Subcutaneous adipose tissue (tissue), 4 donors: Measurements from ENCODE around the gene XIAP. TPM values are rescaled to one million over a fixed set of nuclear protein-coding genes. Genes with fewer than 3 reads are reported as not detected.

ENCODE experiments used
- total RNA-seq, 4 donors: library from RNA; depleted of rRNA; stranded (reverse); fragments of >200 nt; gene quantifications; one replicate each; pipeline ENCODE4 v1.1.0, GENCODE V29; 2016
- TF ChIP-seq, protein P1 (sequence below): fragments of 450-650 bp; IDR thresholded peaks from one replicate; pipeline ENCODE4 v1.5.1; 2016; ENCODE audit warnings: low read depth, mild to moderate bottlenecking, control low read depth, antibody characterized with exemption, moderate library complexity

The XIAP gene
- 10 to 100 TPM; 31.1 to 67.3 (median 32.9) TPM for total RNA-seq

DNA sequence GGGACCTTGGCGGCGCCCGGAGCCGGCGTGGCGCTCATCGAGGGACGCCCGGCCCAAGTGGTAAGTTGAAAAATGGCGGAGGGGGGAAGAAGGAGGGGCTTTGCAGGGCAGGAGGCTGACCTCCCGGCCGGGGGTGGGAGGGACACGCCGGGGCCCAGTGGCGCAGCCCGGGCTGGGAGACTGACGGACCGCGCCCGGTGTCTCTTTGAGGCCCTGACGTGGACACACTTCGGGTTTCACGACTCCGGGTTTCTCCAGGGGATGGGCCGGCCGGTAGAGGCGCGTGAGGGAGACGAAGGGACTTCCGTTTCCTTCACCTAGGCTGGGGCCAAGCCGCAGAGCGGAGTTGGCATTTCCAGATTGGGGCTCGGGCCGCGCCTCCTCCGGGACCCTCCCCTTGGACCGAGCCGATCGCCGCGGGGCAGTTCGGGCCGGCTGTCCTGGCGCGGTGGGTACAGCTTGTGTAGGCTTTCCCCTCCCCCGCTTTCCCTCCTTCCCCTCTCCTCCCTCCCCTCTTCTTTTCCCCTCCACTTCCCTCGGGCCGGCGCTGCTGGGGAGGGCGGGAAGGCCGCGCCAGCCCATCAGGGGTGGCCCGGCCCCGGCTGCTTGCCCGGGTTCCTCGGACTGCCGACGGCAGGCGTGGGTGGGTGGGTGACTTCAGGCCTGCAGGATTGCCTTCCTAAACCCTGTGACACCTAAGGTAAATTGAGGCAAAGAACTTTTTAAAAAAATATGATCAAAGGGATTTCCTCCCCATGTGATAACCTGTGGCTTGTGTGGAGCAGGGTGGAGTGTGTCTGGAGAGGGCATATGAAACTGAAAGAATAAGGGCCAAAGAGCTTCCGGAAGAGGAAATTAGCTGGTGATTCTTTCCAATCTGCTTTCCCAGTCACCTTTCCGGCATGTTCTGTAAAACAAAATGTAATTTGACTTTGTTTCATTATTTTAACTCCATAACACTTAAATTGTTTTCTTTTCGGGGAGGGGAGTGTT, at the start of gene XIAP:
TSS of gene XIAP (plus strand) at position 208 of the 993 bp plus-strand sequence. CDS start 25,610 bp downstream, outside the sequence.
- TF ChIP-seq, protein P1, sequence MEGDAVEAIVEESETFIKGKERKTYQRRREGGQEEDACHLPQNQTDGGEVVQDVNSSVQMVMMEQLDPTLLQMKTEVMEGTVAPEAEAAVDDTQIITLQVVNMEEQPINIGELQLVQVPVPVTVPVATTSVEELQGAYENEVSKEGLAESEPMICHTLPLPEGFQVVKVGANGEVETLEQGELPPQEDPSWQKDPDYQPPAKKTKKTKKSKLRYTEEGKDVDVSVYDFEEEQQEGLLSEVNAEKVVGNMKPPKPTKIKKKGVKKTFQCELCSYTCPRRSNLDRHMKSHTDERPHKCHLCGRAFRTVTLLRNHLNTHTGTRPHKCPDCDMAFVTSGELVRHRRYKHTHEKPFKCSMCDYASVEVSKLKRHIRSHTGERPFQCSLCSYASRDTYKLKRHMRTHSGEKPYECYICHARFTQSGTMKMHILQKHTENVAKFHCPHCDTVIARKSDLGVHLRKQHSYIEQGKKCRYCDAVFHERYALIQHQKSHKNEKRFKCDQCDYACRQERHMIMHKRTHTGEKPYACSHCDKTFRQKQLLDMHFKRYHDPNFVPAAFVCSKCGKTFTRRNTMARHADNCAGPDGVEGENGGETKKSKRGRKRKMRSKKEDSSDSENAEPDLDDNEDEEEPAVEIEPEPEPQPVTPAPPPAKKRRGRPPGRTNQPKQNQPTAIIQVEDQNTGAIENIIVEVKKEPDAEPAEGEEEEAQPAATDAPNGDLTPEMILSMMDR = no peak

DNA sequence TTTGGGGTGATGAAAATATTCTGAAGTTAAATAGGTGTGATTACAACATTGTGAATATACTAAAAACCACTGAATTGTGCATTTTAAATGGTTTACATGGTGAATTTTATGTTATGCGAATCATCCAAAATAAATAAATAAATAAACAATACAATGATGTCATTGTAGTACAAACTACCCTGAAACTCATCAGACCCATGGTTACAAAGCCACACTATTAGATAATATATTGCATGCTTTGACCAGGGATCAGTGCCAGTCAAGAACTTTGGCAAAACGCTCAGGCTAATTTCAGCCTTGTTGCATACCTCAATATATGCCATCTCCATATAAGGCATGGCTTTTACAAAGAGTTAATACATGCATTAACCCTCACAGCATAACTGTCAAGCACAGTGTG, 45.5 kb upstream of the XIAP start:
- TF ChIP-seq, protein P1 = no peak

DNA sequence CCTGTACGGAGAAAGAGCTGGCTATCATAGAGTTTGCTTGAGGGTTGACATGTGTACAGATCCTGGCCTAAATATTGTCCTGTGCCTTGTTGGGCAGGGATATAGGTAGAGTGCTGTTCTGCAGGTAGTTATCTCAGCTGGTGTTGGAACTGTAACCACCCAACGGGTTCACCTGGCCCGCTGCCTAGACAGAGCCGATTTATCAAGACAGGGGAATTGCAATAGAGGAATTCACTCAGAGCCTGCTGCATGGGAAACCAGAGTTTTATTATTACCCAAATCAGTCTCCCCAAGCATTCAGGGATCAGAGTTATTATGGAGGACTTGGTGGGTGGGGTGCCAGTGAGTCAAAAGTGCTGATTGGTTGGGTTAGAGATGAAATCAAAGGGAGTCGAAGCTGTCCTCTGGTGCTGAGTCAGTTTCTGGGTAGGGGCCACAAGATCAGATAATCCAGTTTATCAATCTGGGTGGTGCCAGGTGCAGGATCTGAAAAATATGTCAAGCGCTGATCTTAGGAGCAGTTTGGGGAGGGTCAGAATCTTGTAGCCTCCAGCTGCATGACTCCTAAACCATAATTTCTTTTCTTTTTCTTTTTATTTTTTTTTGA, 42.5 kb upstream of the XIAP start:
- TF ChIP-seq, protein P1 = no peak

DNA sequence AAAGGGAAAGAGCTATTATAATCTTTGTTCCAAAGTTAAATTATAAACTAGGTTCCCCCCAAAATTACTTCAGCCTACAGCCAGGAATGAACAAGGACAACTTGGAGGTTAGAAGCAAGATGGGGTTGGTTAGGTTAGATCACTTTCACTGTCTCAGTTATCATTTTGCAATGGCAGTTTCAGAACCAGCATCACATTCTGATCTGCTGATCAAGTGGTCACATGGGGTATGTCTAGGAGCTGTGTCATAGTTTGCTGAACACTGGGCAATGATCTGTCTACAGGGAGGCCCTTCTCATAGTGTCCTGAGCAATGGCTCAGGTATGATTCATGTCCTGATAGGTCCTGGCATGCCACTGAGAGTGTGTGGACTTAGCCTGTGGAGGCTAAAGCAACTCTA, 41.6 kb upstream of the XIAP start:
- TF ChIP-seq, protein P1 = no peak

DNA sequence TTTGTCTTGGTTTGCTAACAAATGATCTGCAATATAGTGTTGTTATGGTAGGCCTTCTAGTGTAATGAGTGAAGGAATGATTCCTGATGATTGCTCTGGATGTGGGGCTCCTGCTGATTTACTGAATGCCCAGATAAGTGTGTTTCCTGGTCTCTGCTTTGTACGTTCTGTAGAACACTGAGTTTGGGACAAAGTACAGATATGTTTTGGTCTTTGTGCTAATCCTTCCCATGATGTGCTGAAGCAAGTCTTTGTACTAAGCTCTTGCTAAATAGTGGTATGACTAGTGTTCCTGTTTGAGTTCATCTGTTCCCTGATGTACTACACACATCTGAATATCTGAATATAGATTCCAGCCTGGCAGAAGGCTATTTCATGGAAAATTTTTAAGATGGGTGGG, 36.9 kb upstream of the XIAP start:
- TF ChIP-seq, protein P1 = no peak

DNA sequence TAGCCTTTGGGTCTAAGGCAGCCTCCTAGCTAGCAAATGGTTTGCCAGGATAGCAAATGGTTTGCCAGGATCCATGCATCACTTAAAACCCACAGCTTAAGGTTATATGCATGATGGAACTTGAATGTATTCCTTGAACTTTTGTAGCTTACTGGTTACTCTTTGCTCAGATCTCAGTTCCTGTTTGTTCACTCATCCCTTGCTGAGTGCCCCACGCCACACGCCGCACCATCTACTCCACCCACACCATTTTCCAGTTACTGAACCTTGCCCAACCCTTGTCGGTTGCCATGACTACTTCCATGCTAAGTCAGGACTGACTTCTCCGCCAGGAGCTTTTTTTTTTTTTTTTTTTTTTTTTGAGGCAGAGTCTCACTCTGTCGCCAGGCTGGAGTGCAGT, 29.5 kb upstream of the XIAP start:
- TF ChIP-seq, protein P1 = no peak

DNA sequence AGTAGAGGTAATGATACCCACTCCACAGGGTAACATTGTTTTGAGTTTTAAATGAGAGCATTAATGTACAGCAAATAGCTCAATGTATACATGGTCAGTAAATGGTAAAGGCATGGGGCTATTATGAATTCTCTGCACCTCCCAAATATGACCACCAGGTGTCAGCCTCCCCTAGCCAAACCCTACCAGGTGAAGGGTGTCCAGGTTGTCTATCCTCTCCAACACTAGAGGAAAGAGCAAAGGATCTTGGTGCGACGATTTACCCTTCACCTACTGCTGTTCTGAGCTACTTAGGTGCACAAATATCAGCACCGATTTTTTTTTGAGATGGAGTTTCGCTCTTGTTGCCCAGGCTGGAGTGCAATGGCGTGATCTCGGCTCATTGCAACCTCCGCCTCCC, 26.5 kb upstream of the XIAP start:
- TF ChIP-seq, protein P1 = no peak
